ENCODE results near the gene RIMS4. TPM values are rescaled to one million over a fixed set of nuclear protein-coding genes. Genes with fewer than 3 reads are reported as not detected.

RIMS4 gene
- total RNA-seq, 4 donors from 2014 or later = 1.1 to 5.6 (median 1.9) TPM; not detected in 1

DNA sequence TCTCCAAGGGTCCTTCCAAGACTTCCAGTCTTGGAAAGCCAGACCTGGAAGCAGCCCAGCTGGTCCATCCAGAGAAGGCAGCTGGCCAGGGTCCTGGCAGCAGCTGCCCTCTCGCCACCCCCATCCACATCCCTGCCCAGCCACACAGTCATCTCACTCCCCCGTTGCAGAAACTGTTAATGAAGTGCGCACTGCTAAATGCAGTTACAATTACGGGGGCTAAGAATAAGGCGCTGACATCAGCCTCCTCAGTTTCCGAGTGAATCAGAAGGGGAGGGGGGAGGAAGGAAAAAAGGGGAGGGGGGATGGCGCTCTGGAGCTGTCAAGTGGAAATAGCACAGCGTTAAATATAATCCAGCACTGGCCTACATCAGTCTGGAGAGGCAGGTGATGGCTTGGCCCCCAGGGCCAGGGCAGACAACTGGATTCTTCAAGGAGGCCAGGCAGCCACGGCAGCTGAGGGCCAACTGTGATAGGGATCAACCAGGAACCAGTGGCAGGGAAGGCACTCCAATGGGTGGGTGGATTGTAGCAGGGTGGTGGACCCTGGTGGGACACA is 6.9 kb downstream of the RIMS4 start:
- intact Hi-C loops (cut with DNase I; ENCODE audit: low total_unique reads) = no loop called here
- peaks cover 27% of the 10 kb centered on the region for H3K27me3 ChIP-seq
- H3K9me3 ChIP-seq = no peaks in the 10 kb centered on the region
- no peak overlapping the region for H3K27ac ChIP-seq
- WGBS, 2 donors (ENCODE audit: low coverage in 1 of 2) = 36 to 60% methylated on average over 7 to 9 of the region's 9 CpGs
- no peak for DNase-seq
- no peak overlapping the region for H3K4me3 ChIP-seq
- H3K4me1 ChIP-seq = peaks cover 0 to 2% (median 0%) of the 10 kb centered on the region in 4 donors
- TF ChIP-seq POLR2A (IDR thresholded peaks at IDR 0.05) = no peak
- no peak for TF ChIP-seq EP300 (IDR thresholded peaks at IDR 0.05; ENCODE audit: low read depth)
- TF ChIP-seq, protein P1, sequence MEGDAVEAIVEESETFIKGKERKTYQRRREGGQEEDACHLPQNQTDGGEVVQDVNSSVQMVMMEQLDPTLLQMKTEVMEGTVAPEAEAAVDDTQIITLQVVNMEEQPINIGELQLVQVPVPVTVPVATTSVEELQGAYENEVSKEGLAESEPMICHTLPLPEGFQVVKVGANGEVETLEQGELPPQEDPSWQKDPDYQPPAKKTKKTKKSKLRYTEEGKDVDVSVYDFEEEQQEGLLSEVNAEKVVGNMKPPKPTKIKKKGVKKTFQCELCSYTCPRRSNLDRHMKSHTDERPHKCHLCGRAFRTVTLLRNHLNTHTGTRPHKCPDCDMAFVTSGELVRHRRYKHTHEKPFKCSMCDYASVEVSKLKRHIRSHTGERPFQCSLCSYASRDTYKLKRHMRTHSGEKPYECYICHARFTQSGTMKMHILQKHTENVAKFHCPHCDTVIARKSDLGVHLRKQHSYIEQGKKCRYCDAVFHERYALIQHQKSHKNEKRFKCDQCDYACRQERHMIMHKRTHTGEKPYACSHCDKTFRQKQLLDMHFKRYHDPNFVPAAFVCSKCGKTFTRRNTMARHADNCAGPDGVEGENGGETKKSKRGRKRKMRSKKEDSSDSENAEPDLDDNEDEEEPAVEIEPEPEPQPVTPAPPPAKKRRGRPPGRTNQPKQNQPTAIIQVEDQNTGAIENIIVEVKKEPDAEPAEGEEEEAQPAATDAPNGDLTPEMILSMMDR (IDR thresholded peaks at IDR 0.05) = no peak
- no peak for TF ChIP-seq POLR2AphosphoS5 (IDR thresholded peaks at IDR 0.05)
- in situ Hi-C loops (cut with MboI; ENCODE audit: low pct_ligation_motif_present in 1 of 4, low pct_unique_long_range_greater_than_20kb in 1 of 4, low sequenced_read_pairs in 3 of 4) = no loop called here
- no peaks in the 10 kb centered on the region for H3K36me3 ChIP-seq

DNA sequence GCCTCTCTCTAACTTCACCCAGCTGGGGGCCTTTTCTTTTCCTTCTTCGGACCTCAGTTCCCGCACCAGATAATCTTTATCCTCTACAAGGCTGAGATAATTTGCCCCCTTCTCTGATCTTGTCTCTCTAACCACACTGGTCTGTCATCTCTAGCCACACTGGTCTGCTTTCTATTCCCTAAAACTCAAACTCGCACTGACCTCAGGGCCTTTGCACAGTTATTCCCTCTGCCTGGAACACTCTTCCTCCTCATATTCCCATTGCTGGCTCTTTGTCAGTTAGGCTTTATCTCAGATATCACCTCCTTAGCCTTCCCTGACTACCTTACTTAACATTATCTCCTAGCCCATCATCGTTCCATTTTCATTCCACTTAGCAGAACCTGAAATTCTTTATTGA is 7.6 kb downstream of the RIMS4 start:
- H3K27ac ChIP-seq = no peak overlapping the region
- in situ Hi-C loops (cut with MboI; ENCODE audit: low pct_ligation_motif_present in 1 of 4, low pct_unique_long_range_greater_than_20kb in 1 of 4, low sequenced_read_pairs in 3 of 4) = no loop called here
- peaks cover 19% of the 10 kb centered on the region for H3K27me3 ChIP-seq
- DNase-seq = no peak
- WGBS, 2 donors (ENCODE audit: low coverage in 1 of 2) = 79 to 93% methylated on average over 4 of the region's 4 CpGs
- no peaks in the 10 kb centered on the region for H3K36me3 ChIP-seq
- intact Hi-C loops (cut with DNase I; ENCODE audit: low total_unique reads) = no loop called here
- no peaks in the 10 kb centered on the region for H3K9me3 ChIP-seq
- H3K4me1 ChIP-seq = peaks cover 0 to 2% (median 0%) of the 10 kb centered on the region in 4 donors
- TF ChIP-seq POLR2AphosphoS5 (IDR thresholded peaks at IDR 0.05) = no peak
- H3K4me3 ChIP-seq = no peak overlapping the region

DNA sequence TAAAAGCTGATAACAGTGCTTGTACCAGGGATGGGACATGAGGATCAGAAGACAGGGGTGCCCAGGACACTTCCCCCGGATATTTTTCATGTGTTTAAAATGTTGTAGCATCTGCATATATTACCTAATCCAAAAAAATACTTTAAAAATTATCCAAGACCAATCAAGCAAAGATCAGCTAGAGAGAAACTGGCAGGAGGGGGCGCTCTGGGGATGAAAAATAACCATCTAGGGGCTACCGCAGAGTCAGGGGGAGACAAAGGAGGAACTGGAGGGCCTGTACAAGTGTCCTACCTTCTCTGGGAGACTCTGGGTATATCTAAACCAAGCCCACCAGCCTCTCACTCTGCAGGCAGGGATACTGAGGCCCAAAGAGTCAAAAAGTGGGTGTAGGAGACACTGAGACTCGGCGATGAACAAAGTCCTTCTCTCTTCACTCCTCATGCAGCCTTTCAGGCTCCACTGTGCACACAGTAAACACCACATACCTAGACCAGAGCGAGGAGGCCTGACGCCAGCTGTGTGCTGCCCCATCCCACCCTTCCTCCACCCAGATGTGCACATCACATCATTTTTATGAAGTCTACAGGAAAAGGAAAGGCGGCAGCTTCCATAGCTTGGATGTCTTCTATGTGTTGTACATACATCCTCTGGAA is 9.8 kb downstream of the RIMS4 start:
- in situ Hi-C loops (cut with MboI; ENCODE audit: low pct_ligation_motif_present in 1 of 4, low pct_unique_long_range_greater_than_20kb in 1 of 4, low sequenced_read_pairs in 3 of 4) = no loop called here
- DNase-seq = no peak
- intact Hi-C loops (cut with DNase I; ENCODE audit: low total_unique reads) = no loop called here

DNA sequence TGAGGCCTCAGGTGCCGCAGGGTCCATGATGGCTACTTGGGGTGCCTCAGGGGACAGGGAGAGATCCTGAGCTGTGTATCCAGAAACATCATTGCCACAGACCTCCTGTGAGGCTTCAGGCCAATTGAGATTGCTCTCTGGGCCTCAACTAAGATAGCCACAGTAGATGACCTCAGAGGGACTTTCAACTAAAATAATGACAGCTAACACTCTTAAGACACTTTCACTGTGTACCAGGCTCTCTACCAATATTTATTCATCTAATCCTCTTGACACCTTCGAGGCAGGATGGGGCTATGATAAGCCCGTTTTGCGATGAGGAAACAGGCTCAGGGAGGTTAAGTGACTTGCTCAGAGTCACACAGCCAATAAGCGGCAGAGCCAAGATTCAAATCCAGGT is 10.7 kb downstream of the RIMS4 start:
- peaks cover 6% of the 10 kb centered on the region for H3K27me3 ChIP-seq
- H3K4me3 ChIP-seq = no peak overlapping the region
- intact Hi-C loops (cut with DNase I; ENCODE audit: low total_unique reads) = no loop called here
- DNase-seq = no peak
- no peaks in the 10 kb centered on the region for H3K36me3 ChIP-seq
- H3K9me3 ChIP-seq = no peaks in the 10 kb centered on the region
- H3K27ac ChIP-seq = no peak overlapping the region
- 85% methylated on average over 5 of the region's 5 CpGs; no CpG with 5 or more reads in 1 of the 2 donors for WGBS, 2 donors (ENCODE audit: low coverage in 1 of 2)
- in situ Hi-C loops (cut with MboI; ENCODE audit: low pct_ligation_motif_present in 1 of 4, low pct_unique_long_range_greater_than_20kb in 1 of 4, low sequenced_read_pairs in 3 of 4) = no loop called here
- no peak for TF ChIP-seq POLR2A (IDR thresholded peaks at IDR 0.05)
- TF ChIP-seq, protein P1 (IDR thresholded peaks at IDR 0.05) = no peak
- no peak for TF ChIP-seq EP300 (IDR thresholded peaks at IDR 0.05; ENCODE audit: low read depth)
- peaks cover 0 to 2% (median 0%) of the 10 kb centered on the region in 4 donors for H3K4me1 ChIP-seq

More for the DNA sequence above, 9.8 kb downstream of the RIMS4 start:
- Histone ChIP-seq H3K4me1 (peaks cover 0 to 2% (median 0%) of the 10 kb centered on the region in 4 donors), H3K27ac (no peak overlapping the region), H3K4me3 (no peak overlapping the region), H3K27me3 (peaks cover 2% of the 10 kb centered on the region), H3K9me3 (no peaks in the 10 kb centered on the region), H3K36me3 (no peaks in the 10 kb centered on the region)
- TF ChIP-seq, protein P1 (IDR thresholded peaks at IDR 0.05) = peak in 2 of 5 experiments; percentile 9 to 22
- TF ChIP-seq EP300 (IDR thresholded peaks at IDR 0.05; ENCODE audit: low read depth) = no peak
- no peak for TF ChIP-seq POLR2A (IDR thresholded peaks at IDR 0.05)
- 70 to 79% methylated on average over 4 to 8 of the region's 8 CpGs for WGBS, 2 donors (ENCODE audit: low coverage in 1 of 2)
